ENCODE measurements around the gene CADPS2.
"Not testable (repeated sequence)": the region's sequence is repeated elsewhere in the genome, so short reads cannot be mapped to it uniquely, and the experiment has no call there.

Gene CADPS2

GRCh38 chr7:122304996-122305421 is 581.3 kb downstream of the CADPS2 start:
- no peak for DNase-seq

GRCh38 chr7:122304319-122304975 is 581.8 kb downstream of the CADPS2 start, which contains the start of gene FEZF1:
Gene FEZF1 (minus strand): TSS chr7:122304750. CDS start chr7:122304437, 313 bp downstream.
- no peak for DNase-seq

- DNase-seq = no peak
These were observed 582.5 kb downstream of the CADPS2 start for GRCh38 chr7:122303531-122304318.

GRCh38 chr7:122302761-122303530 is 583.3 kb downstream of the CADPS2 start:
- DNase-seq = no peak

- DNase-seq = no peak
These were observed 584.2 kb downstream of the CADPS2 start for GRCh38 chr7:122301858-122302760.

- no peak for DNase-seq
These were observed 585.1 kb downstream of the CADPS2 start for GRCh38 chr7:122300956-122301833.

- DNase-seq = no peak
These were observed 585.9 kb downstream of the CADPS2 start for GRCh38 chr7:122300211-122300932.

- DNase-seq = no peak
These were observed 586.5 kb downstream of the CADPS2 start for GRCh38 chr7:122299624-122300210.

- no peak for DNase-seq
These were observed 587.6 kb downstream of the CADPS2 start for GRCh38 chr7:122298618-122299017.

GRCh38 chr7:122298131-122298530 is 588.1 kb downstream of the CADPS2 start:
- no peak for DNase-seq

- DNase-seq = no peak
These were observed 595.1 kb downstream of the CADPS2 start for GRCh38 chr7:122291189-122291588.

GRCh38 chr7:122290476-122290875 is 595.8 kb downstream of the CADPS2 start:
- DNase-seq = no peak

- no peak for DNase-seq
These were observed 596.8 kb downstream of the CADPS2 start for GRCh38 chr7:122289426-122289825.

- not testable (repeated sequence) for DNase-seq
These were observed 601.7 kb downstream of the CADPS2 start for GRCh38 chr7:122284608-122285007.

GRCh38 chr7:122273117-122273516 is 613.1 kb downstream of the CADPS2 start:
- no peak for DNase-seq

- DNase-seq = no peak
These were observed 617.0 kb downstream of the CADPS2 start for GRCh38 chr7:122269241-122269640.
